PFSK-1 (cell line): ENCODE results near the gene PLXNA1.

Experiments used
- POLR2AphosphoS5 ChIP-seq: IDR thresholded peaks from 2 replicates; pipeline ENCODE4 v1.6.1; 2012; ENCODE audit warnings: low read depth, mild to moderate bottlenecking, control low read depth, low read length, moderate library complexity
- SIN3A ChIP-seq: IDR thresholded peaks from 2 replicates; pipeline ENCODE4 v1.6.1; 2012; ENCODE audit warnings: mild to moderate bottlenecking, low read length, moderate library complexity, borderline replicate concordance; ENCODE audit not compliant: insufficient read depth

DNA sequence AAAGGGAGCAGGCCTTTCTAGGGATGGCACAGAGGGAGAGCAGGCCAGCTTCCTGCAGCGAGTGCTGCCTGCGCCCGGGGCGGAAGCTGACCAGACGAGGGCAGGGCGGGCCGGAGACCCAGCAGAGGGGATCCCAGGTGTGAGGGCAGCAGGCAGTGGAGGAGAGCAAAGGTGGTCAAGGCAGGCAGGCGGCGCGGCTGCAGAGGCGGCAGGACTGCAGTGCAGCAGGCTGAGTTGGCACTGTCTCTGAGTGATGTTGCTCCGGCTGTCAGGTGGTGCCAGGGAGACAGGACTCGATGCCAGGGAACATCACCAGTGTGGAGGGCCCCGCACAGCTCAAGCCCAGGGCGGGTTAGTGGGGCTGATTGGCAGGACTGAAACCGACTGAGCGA lies 22.3 kb upstream of the PLXNA1 start:
- TF ChIP-seq SIN3A (no peak), POLR2AphosphoS5 (no peak)
